ENCODE measurements around the gene BMP6. TPM values are rescaled to one million over a fixed set of nuclear protein-coding genes. Genes with fewer than 3 reads are reported as not detected.

BMP6 gene
- total RNA-seq, 1 experiment from 2014 or later, result not detected

DNA sequence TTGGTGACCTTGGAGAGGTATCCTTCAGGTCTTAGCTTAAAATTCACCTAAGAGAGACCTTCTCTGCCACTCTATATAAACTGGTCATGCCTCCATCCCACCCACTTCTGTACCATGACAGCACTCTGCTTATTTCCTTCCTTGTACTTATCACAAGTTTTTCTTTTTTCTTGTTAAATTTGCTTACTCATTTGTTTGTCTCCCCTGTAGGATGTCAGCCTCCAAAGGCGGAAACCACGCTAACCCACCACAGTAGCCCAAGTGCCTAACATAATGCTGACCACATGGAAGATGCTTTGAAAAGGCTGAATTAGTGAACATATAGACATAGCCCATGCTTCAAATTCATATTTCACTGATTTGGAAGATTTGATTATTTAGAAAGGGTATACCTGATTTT lies 5.4 kb downstream of the BMP6 start:
- intact Hi-C loops (cut with micrococcal nuclease; ENCODE audit: unreplicated experiment), result no loop called here

DNA sequence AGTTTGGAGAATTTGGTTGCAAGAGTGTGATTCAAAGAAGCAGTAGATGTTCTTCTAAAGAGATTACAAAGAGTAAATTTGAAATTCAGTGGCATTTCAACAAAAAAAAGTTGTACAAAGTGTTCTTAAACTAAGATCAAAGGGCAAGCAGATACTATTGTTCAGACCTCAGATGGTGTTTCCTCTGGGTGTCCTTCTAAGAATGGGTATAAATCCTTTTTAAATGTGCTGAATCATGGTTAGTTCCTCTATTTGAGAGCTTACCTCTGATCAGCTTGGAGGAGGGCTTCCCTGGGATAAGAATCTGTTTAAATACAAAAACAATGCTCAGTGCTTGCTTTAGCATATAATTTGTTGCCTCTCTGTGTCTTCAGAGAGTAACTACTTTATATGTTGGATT lies 6.3 kb downstream of the BMP6 start:
- CTCF ChIA-PET, result interaction anchor here (0.7 to 1.2 kb wide), 2 partner anchors 10 to 15 kb away, joined by 3 to 7 read pairs; no protein-coding TSS in a partner anchor

More for the DNA sequence above, 5.4 kb downstream of the BMP6 start:
- Histone ChIP-seq H3F3A (ENCODE audit: insufficient read depth, low read depth) (peaks cover 23% of the 10 kb centered on the region), H3K79me2 (ENCODE audit: low read depth) (no peaks in the 10 kb centered on the region), H3K27ac (peak overlapping the region; percentile 90), H3K9me2 (ENCODE audit: insufficient read depth) (no peaks in the 10 kb centered on the region), H3K9me3 (ENCODE audit: insufficient read depth, low read depth) (no peaks in the 10 kb centered on the region), H3K4me3 (peak overlapping the region; percentile 32; the same call in 1 of the 2 replicates), H2AFZ (peak overlapping the region; percentile 23; the same call in 1 of the 2 replicates), H3K4me1 (replicated peaks; ENCODE audit: insufficient read depth) (peaks cover 38% of the 10 kb centered on the region), H4K20me1 (ENCODE audit: insufficient read depth) (no peaks in the 10 kb centered on the region), H3K36me3 (ENCODE audit: low read depth) (peaks cover 4% of the 10 kb centered on the region; the same call in 1 of the 2 replicates), H3K27me3 (ENCODE audit: insufficient read depth, low read depth) (no peaks in the 10 kb centered on the region), H3K4me2 (peak overlapping the region; percentile 59)
- POLR2A ChIA-PET (ENCODE audit: unreplicated experiment), result no interaction called here
- TF ChIP-seq EZH2 (IDR thresholded peaks at IDR 0.05; ENCODE audit: low read depth), result no peak
- TF ChIP-seq, protein P1, sequence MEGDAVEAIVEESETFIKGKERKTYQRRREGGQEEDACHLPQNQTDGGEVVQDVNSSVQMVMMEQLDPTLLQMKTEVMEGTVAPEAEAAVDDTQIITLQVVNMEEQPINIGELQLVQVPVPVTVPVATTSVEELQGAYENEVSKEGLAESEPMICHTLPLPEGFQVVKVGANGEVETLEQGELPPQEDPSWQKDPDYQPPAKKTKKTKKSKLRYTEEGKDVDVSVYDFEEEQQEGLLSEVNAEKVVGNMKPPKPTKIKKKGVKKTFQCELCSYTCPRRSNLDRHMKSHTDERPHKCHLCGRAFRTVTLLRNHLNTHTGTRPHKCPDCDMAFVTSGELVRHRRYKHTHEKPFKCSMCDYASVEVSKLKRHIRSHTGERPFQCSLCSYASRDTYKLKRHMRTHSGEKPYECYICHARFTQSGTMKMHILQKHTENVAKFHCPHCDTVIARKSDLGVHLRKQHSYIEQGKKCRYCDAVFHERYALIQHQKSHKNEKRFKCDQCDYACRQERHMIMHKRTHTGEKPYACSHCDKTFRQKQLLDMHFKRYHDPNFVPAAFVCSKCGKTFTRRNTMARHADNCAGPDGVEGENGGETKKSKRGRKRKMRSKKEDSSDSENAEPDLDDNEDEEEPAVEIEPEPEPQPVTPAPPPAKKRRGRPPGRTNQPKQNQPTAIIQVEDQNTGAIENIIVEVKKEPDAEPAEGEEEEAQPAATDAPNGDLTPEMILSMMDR (conservative IDR thresholded peaks at IDR 0.05), result no peak
- CTCF ChIA-PET, result no interaction called here
- no TSS peak for BruUV-seq (replicated peaks)
- no peak for DNase-seq

DNA sequence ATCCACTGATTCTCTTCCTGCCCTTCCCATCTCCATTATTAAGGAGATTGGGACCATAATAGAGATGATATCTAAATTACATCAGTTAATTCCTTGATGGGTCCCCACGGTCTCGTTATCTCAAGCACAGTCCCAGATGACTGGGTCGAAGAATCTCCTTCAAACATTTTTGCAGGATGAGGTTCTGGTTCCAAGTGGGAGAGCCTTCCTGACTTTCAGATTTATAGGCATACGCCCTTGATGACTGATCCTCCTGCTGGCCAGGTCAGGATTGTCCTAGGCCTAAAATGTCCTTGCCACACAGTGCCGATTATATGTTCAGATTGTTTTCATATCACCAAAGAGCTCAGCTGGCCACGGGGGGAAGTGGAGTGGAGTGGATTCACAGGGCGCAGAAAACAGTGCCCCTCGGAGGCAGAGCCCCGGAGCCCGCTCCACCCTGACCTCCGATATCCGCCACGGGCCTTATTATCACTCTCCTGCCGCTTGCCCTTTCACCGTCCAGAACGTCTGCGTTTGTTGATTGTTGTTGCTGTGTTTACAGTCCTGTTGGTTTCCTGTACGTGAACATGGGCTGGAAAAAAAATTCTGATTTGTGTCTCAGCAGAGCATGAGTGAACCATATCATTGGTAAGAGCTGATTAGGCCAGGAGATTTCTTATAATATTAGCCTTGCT lies 8.9 kb downstream of the BMP6 start:
- Histone ChIP-seq H3K79me2 (ENCODE audit: low read depth) (no peaks in the 10 kb centered on the region), H3K27me3 (ENCODE audit: insufficient read depth, low read depth) (no peaks in the 10 kb centered on the region), H3K4me1 (replicated peaks; ENCODE audit: insufficient read depth) (peaks cover 25% of the 10 kb centered on the region), H4K20me1 (ENCODE audit: insufficient read depth) (no peaks in the 10 kb centered on the region), H3K27ac (no peak overlapping the region), H3K4me2 (no peak overlapping the region), H3K9me3 (ENCODE audit: insufficient read depth, low read depth) (no peaks in the 10 kb centered on the region), H2AFZ (no peak overlapping the region), H3K4me3 (no peak overlapping the region), H3K9me2 (ENCODE audit: insufficient read depth) (no peaks in the 10 kb centered on the region), H3F3A (ENCODE audit: insufficient read depth, low read depth) (peaks cover 20% of the 10 kb centered on the region), H3K36me3 (ENCODE audit: low read depth) (peaks cover 4% of the 10 kb centered on the region; the same call in 1 of the 2 replicates)
- TF ChIP-seq EZH2 (IDR thresholded peaks at IDR 0.05; ENCODE audit: low read depth), result no peak
- TF ChIP-seq, protein P1 (conservative IDR thresholded peaks at IDR 0.05), result no peak
- ChIA-PET POLR2A (ENCODE audit: unreplicated experiment) (no interaction called here), CTCF (no interaction called here)
- no peak for DNase-seq
- no TSS peak for BruUV-seq (replicated peaks)
- intact Hi-C loops (cut with micrococcal nuclease; ENCODE audit: unreplicated experiment), result no loop called here

More for the DNA sequence above, 6.3 kb downstream of the BMP6 start:
- Histone ChIP-seq H3K36me3 (ENCODE audit: low read depth) (peaks cover 4% of the 10 kb centered on the region; the same call in 1 of the 2 replicates), H2AFZ (no peak overlapping the region), H3K27me3 (ENCODE audit: insufficient read depth, low read depth) (no peaks in the 10 kb centered on the region), H3K79me2 (ENCODE audit: low read depth) (no peaks in the 10 kb centered on the region), H3K4me2 (peak overlapping the region; percentile 59), H3K9me2 (ENCODE audit: insufficient read depth) (no peaks in the 10 kb centered on the region), H3K27ac (peak overlapping the region; percentile 90), H3K4me1 (replicated peaks; ENCODE audit: insufficient read depth) (peaks cover 38% of the 10 kb centered on the region), H3F3A (ENCODE audit: insufficient read depth, low read depth) (peaks cover 23% of the 10 kb centered on the region), H4K20me1 (ENCODE audit: insufficient read depth) (no peaks in the 10 kb centered on the region), H3K9me3 (ENCODE audit: insufficient read depth, low read depth) (no peaks in the 10 kb centered on the region), H3K4me3 (no peak overlapping the region)
- DNase-seq, result no peak
- intact Hi-C loops (cut with micrococcal nuclease; ENCODE audit: unreplicated experiment), result no loop called here
- POLR2A ChIA-PET (ENCODE audit: unreplicated experiment), result no interaction called here
- BruUV-seq (replicated peaks), result no TSS peak
- no peak for TF ChIP-seq EZH2 (IDR thresholded peaks at IDR 0.05; ENCODE audit: low read depth)
- TF ChIP-seq, protein P1 (conservative IDR thresholded peaks at IDR 0.05), result no peak
